HG03135 (cell line): ENCODE results near the gene EPHA7.

Experiments
- ATAC-seq: cut with Tn5 transposase; IDR thresholded peaks from one replicate; pipeline ENCODE4 v1.9.1; 2021; ENCODE audit warnings: mild to moderate bottlenecking, moderate library complexity; ENCODE audit not compliant: unreplicated experiment

EPHA7 gene

DNA sequence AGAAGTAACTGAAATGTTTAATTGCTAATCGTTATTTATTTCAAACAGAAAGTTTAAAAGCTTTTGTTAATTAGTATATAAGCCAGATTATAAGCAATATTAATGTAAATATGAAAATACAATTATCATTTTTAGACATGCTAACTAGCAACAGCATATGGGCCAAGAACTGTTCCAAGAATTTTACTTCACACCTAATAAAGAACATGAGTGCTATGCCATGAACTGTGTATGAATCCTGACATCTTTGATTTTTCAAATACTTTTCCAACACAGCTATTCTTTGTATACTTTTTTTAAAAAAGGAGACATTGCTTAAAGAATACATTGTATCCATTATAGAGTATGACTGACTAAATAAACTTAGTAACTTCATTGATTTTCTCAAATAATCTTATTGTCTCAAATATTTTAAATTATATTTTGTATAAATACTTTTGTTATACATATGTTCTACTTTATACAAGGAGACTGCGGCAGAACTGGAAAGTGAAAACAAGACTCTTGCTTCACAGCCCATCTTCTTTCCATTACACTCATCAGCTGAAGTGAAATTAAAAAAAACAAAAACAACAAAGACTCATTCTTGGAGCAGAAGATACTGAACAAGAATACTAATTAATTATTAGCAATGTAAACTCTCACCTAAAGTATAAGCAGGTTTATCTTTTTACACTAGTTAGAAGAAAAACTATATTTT lies 89.9 kb downstream of the EPHA7 start:
- ATAC-seq, result no peak

DNA sequence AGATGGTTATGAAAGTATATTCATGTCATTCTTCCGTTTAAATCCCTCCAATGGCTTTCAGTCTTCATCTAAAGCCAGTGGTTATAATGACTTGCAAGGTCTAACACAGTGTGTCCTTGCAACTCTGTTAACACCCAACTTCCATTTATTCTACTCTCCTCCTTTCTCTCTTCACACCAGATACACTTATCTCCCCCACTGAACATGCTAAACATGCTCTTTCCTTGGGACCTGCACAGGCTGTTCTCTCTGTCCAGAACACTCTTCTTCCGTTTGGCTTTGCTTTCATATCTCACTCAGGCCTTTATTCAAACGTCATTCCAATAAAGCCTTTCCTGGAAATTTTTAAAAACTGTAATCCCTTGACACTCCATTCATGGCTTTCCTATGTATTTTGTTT lies 91.5 kb downstream of the EPHA7 start:
- no peak for ATAC-seq

DNA sequence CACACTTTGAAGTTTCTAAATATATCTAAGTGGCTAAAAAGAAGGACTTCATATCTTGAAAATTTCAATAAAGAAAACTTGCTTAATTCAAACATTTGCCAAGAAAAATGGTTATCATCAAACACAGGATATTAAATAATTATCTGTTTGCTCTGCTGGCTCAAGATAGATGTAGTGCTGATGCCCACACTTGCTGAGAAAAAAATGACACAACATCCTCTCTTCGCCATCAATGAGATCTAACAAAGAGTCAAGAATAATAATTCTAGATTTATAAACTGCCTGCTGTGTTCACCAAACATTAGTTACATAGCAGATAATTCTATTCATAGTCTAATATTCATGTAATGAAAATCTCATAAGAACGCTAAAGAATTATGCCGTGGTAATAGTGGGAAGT lies 93.6 kb downstream of the EPHA7 start:
- ATAC-seq, result no peak

DNA sequence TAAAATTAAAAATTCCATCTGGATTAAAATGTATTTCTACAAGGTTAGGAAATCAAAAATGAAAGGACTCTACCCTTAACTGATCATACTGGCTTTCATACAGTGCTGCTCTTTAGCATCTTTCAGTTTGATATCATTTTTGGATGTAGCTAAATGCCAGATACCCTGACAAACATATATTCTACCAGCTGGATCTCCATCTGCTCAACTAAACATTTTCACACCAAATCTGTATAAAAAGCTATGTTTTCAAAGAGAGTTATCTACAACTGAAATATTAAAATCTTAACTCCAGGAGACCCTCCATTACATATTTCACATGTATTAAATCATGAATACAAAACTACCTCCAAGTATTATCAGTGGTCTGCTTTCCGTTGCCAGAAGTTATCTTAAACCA lies 95.7 kb downstream of the EPHA7 start:
- no peak for ATAC-seq

DNA sequence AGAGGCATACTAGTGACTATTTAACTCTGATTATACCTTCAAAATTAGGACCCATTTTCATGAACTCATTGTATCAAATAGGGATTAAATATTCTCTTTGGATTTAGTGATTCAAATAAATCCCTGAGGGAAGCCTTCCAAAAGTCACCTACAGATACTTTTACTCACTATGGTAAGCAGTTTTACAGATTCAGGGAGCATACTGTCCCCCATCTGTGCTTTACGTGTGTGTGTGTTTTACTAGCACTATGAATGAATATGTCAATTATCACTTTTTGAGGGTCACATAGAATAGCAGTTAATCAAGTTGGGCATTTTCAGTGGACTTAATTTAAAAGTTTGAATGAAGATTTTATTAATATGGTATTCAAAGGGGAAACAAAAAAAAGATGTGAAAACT lies 96.7 kb downstream of the EPHA7 start:
- no peak for ATAC-seq

DNA sequence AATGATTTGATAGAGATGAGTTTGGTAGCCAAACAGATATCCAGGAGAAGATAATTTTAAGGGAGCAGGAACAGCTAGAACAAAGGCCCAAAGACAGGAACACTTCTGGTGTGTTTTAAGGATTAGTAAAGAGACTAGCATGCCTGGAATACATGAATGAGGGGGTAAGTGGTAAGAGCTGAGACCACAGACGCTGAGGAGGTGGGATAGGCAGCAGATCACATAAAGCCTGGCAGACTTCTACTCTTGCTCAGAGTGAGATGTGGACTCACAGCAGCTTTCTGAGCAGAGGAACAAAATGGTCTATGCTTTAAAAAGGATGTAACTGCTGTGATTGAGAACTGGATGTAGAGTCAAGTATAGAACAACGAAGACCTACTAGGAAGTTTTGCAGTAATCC lies 100.1 kb downstream of the EPHA7 start:
- ATAC-seq, result no peak

DNA sequence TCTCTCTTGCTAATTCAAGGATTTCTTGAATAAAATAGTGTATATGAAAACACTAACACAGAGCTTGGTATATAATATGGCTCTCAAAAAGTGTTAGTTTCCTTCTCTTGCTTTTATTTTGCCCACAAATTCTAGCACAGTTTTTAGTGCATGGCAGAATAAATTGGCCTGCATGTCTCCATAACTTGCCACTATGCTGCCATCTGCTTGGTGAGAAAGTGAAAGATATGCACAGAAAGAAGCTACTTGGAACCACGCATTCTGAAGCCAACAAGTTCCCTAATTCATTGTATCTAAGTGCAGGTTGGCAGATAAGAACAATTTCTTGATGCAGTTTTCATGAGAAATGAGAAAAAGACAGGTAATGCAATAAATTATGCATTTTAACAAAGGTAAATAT lies 101.2 kb downstream of the EPHA7 start:
- ATAC-seq, result no peak

DNA sequence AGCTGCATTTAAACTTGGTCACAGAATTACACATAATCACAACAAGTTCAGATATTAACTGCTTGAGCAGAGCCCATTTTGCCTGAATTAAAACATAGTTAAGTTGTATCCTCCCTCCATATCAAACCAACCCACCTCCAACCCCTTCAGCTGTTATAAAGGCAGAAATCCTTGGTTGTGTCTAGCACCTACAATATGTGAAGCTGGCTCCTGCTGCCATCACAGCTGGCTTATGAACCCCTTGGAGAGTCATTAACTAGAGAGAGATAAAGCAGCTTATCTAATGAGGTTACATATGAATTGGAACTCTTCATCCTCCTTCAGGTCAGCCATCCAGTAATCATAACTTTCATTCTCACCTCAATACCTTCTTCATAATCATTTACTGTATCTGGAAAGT lies 101.8 kb downstream of the EPHA7 start:
- no peak for ATAC-seq

DNA sequence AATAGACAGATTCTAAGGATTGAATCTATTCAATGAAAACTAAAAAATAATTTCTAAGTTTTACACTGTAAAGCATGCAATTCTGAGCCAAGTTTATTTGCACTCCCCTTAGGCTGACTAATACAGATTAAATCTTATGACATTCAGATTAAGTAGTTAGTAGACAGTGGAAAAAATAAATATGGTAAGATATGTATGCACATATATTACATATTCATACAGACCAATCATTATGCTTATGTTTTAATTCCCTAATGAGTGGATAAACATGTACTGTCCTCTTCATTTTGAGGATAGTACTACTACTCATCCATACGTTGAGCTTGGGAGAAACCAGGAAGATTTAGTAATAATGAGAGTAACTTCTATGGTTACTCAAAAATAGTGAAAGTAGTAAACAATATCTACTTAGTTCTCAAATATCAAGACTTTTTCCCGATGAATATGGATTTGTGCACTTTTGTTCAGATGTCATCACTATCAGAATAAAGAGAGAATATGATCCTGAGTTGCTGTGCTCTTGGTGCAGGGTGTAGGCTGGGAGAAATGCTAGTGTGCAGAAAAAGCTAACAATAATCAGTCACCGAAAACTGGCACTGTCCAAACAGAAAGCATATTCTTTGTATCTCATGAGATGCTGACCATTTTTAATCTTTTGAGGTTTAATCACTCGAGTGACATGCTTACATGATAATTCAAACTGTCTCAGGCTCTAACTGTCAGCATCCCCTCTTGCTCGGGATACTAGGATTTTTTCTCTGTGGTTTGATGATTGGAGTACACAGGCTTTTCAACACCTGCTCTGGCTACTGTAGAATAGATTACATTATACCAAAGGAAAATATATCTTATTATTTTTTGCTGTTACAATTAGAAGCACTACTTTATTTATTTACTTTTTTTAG lies 111.6 kb downstream of the EPHA7 start:
- no peak for ATAC-seq

DNA sequence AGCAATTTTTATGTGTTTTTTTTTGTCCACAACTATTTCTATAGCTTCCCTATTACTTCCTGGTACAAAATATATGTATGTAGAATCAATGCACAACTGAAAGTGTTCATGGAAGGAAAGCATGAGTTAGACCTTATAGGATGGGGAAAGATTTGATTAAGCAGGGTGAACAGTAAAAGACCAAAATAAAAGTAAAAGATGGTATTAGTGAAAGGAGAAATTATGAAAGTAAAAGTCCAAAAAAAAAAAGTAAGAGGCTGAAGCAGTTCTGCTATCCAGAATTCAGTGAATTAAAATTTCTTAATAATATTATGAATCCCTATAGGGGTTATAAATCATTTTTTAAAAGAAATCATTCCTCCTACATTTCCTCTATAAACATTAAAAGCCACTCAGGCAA lies 114.3 kb downstream of the EPHA7 start:
- ATAC-seq, result no peak

DNA sequence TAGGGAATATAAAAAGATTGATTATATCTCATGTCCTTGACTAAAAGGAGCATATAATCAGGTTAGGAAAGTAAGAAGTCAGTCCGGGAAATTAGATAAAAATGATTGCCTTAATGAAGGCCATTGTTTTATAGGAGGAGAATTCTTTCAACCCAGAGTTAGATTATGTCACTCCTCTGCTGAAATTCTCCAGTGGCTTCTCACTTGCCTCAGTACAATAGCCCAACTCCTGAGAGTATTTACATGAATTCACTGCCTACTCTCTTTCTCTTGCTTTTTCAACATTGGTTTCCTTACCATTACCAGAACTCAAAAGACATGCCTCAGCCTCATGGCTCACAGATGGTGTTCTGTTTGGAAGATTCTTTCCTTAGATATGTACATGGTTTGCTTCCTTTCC lies 114.9 kb downstream of the EPHA7 start:
- ATAC-seq, result no peak

DNA sequence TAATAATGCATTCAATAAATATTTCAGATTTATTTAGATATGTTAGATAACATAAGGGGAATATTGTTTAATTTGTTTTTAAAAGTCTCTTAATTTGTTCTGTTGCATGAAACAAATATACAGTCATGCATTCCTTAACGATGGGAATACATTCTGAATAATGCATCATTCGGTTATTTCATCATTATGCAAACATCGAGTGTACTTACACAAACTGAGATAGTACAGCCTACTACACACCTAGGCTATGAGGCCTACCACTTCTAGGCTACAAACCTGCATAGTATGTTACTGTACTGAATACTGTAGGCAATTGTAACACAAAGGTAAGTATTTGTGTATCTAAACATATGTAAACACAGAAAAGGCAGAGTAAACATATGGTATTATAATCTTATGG lies 118.7 kb downstream of the EPHA7 start:
- no peak for ATAC-seq

DNA sequence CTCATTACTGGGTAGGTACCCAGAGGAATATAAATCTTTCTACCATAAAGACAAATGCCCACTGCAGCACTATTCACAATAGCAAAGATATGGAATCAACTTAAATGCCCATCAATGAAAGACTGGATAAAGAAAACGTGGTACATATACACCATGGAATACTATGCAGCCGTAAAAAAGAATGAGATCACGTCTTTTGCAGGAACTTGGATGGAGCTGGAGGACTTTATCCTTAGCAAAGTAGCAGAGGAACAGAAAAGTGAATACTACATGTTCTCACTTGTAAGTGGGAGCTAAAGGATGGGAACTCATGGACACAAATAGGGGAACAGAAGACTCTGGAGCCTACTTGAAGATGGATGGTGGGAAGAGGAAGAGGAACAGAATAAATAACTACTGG lies 119.7 kb downstream of the EPHA7 start:
- ATAC-seq, result no peak

DNA sequence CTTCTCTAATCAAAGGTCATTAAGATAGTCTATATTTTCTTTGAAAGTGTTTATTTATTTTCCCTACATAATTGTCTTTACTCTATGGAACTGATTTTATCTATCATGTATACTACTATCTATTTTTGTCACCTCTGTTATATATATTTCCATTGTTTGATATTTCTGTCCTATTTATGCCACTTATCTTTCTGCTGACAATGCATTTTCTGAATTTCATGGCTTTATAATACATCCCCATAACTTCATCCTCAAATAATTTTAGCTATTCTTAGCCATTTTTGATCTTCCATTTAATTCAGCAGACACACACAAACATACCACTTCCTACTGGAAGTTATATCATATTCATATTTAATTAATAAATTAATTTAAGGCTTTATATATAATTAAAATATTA lies 123.7 kb downstream of the EPHA7 start:
- no peak for ATAC-seq

DNA sequence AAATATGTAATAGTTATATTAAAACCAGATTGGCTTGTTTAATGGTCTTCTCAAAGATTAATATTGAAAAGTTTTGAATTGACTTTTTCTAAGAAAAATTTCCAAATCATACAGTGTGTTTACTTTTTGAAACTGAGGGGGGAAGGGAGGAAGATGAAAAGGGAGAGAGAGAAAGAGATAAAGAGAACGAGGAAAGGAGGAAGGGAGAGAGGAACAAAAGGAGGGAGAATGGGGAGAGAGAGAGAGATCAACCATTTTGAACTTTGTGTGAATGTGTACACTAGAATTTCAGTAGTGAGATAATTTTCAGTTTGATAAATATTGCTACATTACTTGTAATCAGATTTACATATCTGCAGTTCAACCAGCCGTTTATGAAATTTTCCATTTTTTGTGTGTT lies 124.5 kb downstream of the EPHA7 start:
- no peak for ATAC-seq

DNA sequence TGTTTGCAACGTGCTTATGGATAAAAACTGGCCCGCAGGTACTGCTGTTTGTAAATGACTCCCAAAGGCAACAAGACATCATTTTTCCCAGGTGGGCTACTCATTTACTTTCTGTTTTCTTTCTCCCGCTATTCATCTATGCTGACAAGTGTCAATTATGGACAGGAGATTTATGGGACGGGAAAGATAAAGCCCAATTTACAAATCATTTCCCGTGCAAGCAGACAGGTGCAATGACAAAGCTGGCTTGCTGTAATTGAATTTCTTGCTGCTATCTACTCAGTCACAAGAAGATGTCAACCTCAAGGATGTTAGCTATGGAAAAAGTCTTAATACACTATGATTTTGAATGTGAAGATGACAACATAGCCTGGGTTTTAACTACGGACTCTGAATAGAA lies 125.5 kb downstream of the EPHA7 start:
- no peak for ATAC-seq

DNA sequence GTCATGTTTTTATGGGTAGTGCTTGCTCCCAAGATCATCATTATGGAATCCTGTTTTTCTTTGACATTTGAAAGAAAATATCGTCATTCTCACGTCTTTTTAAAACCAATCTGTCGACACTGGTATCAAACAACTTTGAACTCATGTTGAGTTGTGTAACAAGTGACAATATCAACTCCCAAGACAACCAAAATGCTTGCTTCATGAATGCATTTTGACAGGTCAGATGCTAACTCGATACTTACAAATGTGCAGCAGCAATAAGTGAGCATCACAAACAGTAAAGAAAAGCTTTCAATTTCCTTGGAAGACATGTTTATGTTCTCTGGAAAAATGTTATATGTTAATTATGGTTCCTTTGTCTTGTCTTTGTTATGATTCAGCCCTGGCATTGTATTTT lies 125.9 kb downstream of the EPHA7 start:
- no peak for ATAC-seq

DNA sequence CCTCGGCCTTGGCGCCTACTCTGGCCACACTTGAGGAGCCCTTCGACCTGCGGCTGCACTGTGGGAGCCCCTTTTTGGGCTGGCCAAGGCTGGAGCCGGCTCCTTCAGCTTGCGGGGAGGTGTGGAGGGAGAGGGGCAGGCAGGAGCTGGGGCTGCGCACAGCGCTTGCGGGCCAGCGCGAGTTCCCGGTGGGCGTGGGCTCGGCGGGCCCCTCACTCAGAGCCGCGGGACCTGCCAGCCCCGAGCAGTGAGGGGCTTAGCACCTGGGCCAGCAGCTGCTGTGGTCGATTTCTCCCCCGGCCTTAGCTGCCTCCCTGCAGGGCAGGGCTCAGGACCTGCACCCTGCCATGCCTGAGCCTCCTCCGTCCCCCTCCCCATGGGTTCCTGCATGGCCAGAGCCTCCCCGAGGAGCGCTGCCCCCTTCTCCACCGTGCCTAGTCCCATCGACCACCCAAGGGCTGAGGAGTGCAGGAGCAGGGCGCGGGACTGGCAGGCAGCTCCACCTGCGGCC lies 136.8 kb downstream of the EPHA7 start:
- ATAC-seq, result no peak

DNA sequence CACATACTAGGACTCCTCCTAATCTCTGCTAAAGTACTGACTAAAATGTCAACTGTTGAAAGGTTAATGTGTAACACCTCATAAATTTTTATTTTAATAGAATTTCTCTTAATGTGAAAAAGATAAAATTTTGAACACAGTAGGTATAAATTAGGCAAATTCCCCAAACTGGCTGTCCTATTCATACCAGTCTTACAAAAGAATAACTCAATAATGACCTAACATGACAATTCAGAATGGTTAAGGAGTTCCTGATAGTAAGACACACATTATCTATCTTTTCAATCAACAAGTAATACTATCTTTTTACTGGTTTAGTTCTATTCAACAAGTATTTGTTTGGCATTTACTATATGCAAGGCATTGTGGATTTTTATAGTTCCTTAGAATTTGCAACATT lies 141.1 kb downstream of the EPHA7 start:
- ATAC-seq, result no peak

DNA sequence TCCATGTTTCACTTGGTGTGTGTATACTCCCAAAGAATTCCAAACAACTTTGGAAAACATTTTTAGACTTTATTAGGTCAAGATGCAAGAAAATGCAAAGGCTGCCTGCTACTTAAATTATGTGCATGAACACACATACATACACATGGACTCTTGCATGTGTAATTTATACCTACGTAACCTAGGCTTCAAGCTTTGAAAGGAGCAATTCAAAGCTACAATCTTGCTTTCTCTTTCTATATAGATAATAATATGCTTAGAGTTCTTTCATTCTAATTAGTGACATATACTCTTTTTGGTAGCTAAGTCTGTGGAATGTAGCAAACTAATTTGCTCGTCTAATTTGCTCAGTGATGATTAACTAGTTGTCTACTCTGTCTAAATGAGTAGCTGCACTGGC lies 146.5 kb downstream of the EPHA7 start:
- ATAC-seq, result no peak

DNA sequence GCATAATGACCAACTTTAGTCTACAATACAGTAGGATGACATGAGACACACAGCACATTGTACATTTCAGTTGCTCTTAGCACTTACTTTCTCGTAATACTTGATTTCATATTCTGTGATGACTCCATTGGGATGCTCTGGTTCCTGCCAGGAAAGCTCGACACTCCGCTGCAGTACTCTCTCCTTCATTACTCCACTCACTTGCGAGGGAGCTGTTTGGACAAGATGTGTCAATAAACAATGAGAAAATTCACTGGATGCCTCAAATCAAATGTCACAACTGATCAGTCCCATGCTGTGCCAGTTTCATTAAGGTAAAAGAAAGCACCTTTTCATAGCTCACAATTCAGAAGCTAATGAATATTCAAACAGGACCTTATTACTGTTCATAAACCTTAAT lies 147.1 kb downstream of the EPHA7 start:
- ATAC-seq, result no peak

DNA sequence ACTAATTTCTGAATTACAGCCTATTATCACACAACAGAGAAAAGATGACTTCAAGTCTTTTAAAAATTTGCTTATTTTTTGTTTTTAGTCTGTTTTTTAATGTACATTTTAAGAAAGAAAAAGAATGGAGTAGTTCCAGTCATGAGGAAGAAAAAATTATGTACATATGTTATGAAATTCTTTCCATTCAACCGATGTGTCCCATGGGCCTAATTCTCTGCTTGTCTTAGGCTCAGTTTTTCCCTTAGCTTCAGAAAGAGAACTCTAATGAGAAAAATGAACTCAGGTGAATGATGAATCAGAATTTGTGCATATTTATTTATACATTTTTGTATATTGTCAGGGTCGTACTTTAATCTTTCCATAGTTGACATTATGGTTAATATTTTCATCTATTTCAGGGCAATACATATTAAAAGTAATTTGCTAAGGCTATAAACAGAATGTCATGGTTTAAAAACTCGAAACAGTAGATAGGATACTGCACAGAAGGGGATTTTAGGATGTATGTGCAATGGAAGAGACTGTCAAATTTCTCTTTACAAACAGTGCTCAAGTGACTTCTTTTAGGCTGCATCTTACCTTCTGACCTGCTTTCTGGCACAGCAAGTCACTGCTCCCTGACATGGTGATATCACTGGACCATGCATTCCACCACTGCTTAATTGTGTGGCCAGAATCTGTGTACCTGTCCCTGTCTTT lies 153.1 kb downstream of the EPHA7 start:
- no peak for ATAC-seq
